GM18507 (cell line): ENCODE results near the gene SRF.

Experiments used
- DNase-seq: peaks from one replicate; pipeline ENCODE4 v3.0.0; 2011; ENCODE audit warnings: low read depth; ENCODE audit not compliant: insufficient read length; ENCODE audit errors: extremely low spot score
- FAIRE-seq: peaks from 2 replicates; lab custom pipeline; 2011; peaks lifted over from hg19 to GRCh38; lab: Jason Lieb, UNC

The SRF gene

GRCh38 chr6:43204271-43205105 is 33.4 kb downstream of the SRF start:
- FAIRE-seq (no peak), DNase-seq (no peak)

- FAIRE-seq: no peak
- no peak for DNase-seq
Measured at GRCh38 chr6:43205849-43206248, 34.8 kb downstream of the SRF start.

GRCh38 chr6:43207286-43207685 is 36.2 kb downstream of the SRF start:
- no peak for FAIRE-seq
- no peak for DNase-seq

- DNase-seq (no peak), FAIRE-seq (no peak)
Measured at GRCh38 chr6:43211955-43212354, 40.9 kb downstream of the SRF start.

- no peak for FAIRE-seq
- DNase-seq: no peak
Measured at GRCh38 chr6:43213431-43213830, 42.4 kb downstream of the SRF start.

GRCh38 chr6:43215066-43215465 is 44.0 kb downstream of the SRF start:
- FAIRE-seq: no peak
- DNase-seq: no peak

GRCh38 chr6:43216200-43216599 is 45.1 kb downstream of the SRF start:
- DNase-seq: no peak
- no peak for FAIRE-seq

- no peak for DNase-seq
- no peak for FAIRE-seq
Measured at GRCh38 chr6:43217351-43217750, 46.3 kb downstream of the SRF start.

GRCh38 chr6:43219119-43219518 is 48.0 kb downstream of the SRF start:
- FAIRE-seq (no peak), DNase-seq (no peak)

- FAIRE-seq: no peak
- no peak for DNase-seq
Measured at GRCh38 chr6:43219814-43220213, 48.7 kb downstream of the SRF start.

- FAIRE-seq (no peak), DNase-seq (no peak)
Measured at GRCh38 chr6:43220439-43220951, 49.4 kb downstream of the SRF start.

- DNase-seq (no peak), FAIRE-seq (no peak)
Measured at GRCh38 chr6:43221046-43221972, 50.2 kb downstream of the SRF start.

- DNase-seq: no peak
Measured at GRCh38 chr6:43222418-43223059, 51.5 kb downstream of the SRF start.

GRCh38 chr6:43223175-43223574 is 52.1 kb downstream of the SRF start:
- no peak for DNase-seq
- no peak for FAIRE-seq

More at GRCh38 chr6:43222418-43223059, 51.5 kb downstream of the SRF start:
- FAIRE-seq: no peak

GRCh38 chr6:43226192-43226851 is 55.3 kb downstream of the SRF start:
- FAIRE-seq: no peak
- no peak for DNase-seq

- peak; percentile 56 for FAIRE-seq
- peak; percentile 71 for DNase-seq
Measured at GRCh38 chr6:43228951-43229802, 58.1 kb downstream of the SRF start, which contains the start of gene DNPH1. DNPH1 (minus strand) TSS chr6:43229481; CDS start chr6:43229456, 25 bp downstream.

- DNase-seq (no peak), FAIRE-seq (no peak)
Measured at GRCh38 chr6:43229803-43230620, 58.9 kb downstream of the SRF start.

- FAIRE-seq: no peak
Measured at GRCh38 chr6:43231053-43231452, 60.0 kb downstream of the SRF start.

More at GRCh38 chr6:43231053-43231452, 60.0 kb downstream of the SRF start:
- no peak for DNase-seq
